H9 (cell line): Measurements from ENCODE around the gene HUS1B. TPM values are rescaled to one million over a fixed set of nuclear protein-coding genes. Genes with fewer than 3 reads are reported as not detected.

Experiments used
- DNase-seq: peaks from one replicate; pipeline ENCODE4 v3.0.0-alpha.2; 2017
- H2AFZ ChIP-seq: one replicate; pipeline ENCODE4 v1.6.1; 2013; ENCODE audit warnings: mild to moderate bottlenecking, low read length, control low read depth, moderate library complexity
- H2AK5ac ChIP-seq: 2 replicates; pipeline ENCODE4 v1.6.1; 2013; ENCODE audit warnings: low read length, control low read depth, mixed read lengths; ENCODE audit not compliant: insufficient read length
- H2BK120ac ChIP-seq: one replicate; pipeline ENCODE4 v1.6.1; 2013; ENCODE audit warnings: low read depth, mild to moderate bottlenecking, low read length, control low read depth, inconsistent platforms; ENCODE audit not compliant: poor library complexity, severe bottlenecking
- H2BK12ac ChIP-seq: 2 replicates; pipeline ENCODE4 v1.6.1; 2013; ENCODE audit warnings: low read length, control low read depth, mixed read lengths, low read depth; ENCODE audit not compliant: insufficient read length
- H2BK15ac ChIP-seq: 2 replicates; pipeline ENCODE4 v1.6.1; 2013; ENCODE audit warnings: low read depth, low read length, control low read depth
- H2BK20ac ChIP-seq: one replicate; pipeline ENCODE4 v1.6.1; 2013; ENCODE audit warnings: low read depth, mild to moderate bottlenecking, low read length, control low read depth, inconsistent platforms; ENCODE audit not compliant: poor library complexity, severe bottlenecking
- H2BK5ac ChIP-seq: 2 replicates; pipeline ENCODE4 v1.6.1; 2013; ENCODE audit warnings: low read length, control low read depth, mixed read lengths; ENCODE audit not compliant: insufficient read length
- H3K14ac ChIP-seq: 2 replicates; pipeline ENCODE4 v1.6.1; 2013; ENCODE audit warnings: low read length, control low read depth; ENCODE audit not compliant: insufficient read depth
- H3K18ac ChIP-seq: 2 replicates; pipeline ENCODE4 v1.6.1; 2013; ENCODE audit warnings: low read depth, mild to moderate bottlenecking, mixed read lengths, low read length, control low read depth; ENCODE audit not compliant: insufficient read length
- H3K23ac ChIP-seq: 2 replicates; pipeline ENCODE4 v1.6.1; 2013; ENCODE audit warnings: low read length, control low read depth, mixed read lengths, low read depth; ENCODE audit not compliant: insufficient read length
- H3K23me2 ChIP-seq: 2 replicates; pipeline ENCODE4 v1.6.1; 2013; ENCODE audit warnings: low read depth, mild to moderate bottlenecking, mixed read lengths, low read length, control low read depth; ENCODE audit not compliant: insufficient read length, poor library complexity, severe bottlenecking
- H3K27ac ChIP-seq: 2 replicates; pipeline ENCODE4 v1.5.1; 2013; ENCODE audit warnings: low read length, control low read depth, mixed read lengths, low read depth; ENCODE audit not compliant: insufficient read length
- H3K27me3 ChIP-seq: 2 replicates; pipeline ENCODE4 v1.6.1; 2013; ENCODE audit warnings: low read length, control low read depth, inconsistent platforms; ENCODE audit not compliant: insufficient read depth
- H3K4ac ChIP-seq: 2 replicates; pipeline ENCODE4 v1.6.1; 2013; ENCODE audit warnings: low read depth, mild to moderate bottlenecking, control low read depth, inconsistent platforms, low read length, moderate library complexity
- H3K4me1 ChIP-seq: 2 replicates; pipeline ENCODE4 v1.6.1; 2013; ENCODE audit warnings: low read length, control low read depth, inconsistent platforms; ENCODE audit not compliant: insufficient read depth
- H3K4me2 ChIP-seq: 2 replicates; pipeline ENCODE4 v1.6.1; 2013; ENCODE audit warnings: low read length, control low read depth, mixed read lengths; ENCODE audit not compliant: insufficient read length, insufficient read depth
- H3K56ac ChIP-seq: 2 replicates; pipeline ENCODE4 v1.6.1; 2013; ENCODE audit warnings: low read depth, mild to moderate bottlenecking, mixed read lengths, low read length, control low read depth; ENCODE audit not compliant: insufficient read length
- H3K79me1 ChIP-seq: 2 replicates; pipeline ENCODE4 v1.6.1; 2013; ENCODE audit warnings: low read depth, mild to moderate bottlenecking, moderate library complexity, low read length, control low read depth, inconsistent platforms; ENCODE audit not compliant: insufficient read depth, poor library complexity, severe bottlenecking
- H3K79me2 ChIP-seq: 2 replicates; pipeline ENCODE4 v1.6.1; 2013; ENCODE audit warnings: low read length, control low read depth, inconsistent platforms; ENCODE audit not compliant: insufficient read depth
- H3K9ac ChIP-seq: 2 replicates; pipeline ENCODE4 v1.6.1; 2013; ENCODE audit warnings: low read length, control low read depth, mixed read lengths; ENCODE audit not compliant: insufficient read length; ENCODE audit errors: extremely low read depth
- H3K9me3 ChIP-seq: one replicate; pipeline ENCODE4 v1.6.1; 2013; ENCODE audit warnings: low read depth, low read length, inconsistent platforms; ENCODE audit not compliant: control insufficient read depth
- H3T11ph ChIP-seq: one replicate; pipeline ENCODE4 v1.6.1; 2013; ENCODE audit warnings: mild to moderate bottlenecking, low read length, control low read depth, inconsistent platforms
- H4K20me1 ChIP-seq: one replicate; pipeline ENCODE4 v1.6.1; 2013; ENCODE audit not compliant: control insufficient read depth, insufficient read length, insufficient read depth
- H4K5ac ChIP-seq: 2 replicates; pipeline ENCODE4 v1.6.1; 2013; ENCODE audit warnings: low read depth, mild to moderate bottlenecking, mixed read lengths, low read length, control low read depth; ENCODE audit not compliant: insufficient read length
- H4K8ac ChIP-seq: replicated peaks from 2 replicates; pipeline ENCODE4 v1.6.1; 2013; ENCODE audit warnings: low read length, control low read depth, mixed read lengths, low read depth; ENCODE audit not compliant: insufficient read length
- H4K91ac ChIP-seq: 2 replicates; pipeline ENCODE4 v1.6.1; 2013; ENCODE audit warnings: low read depth, mild to moderate bottlenecking, moderate library complexity, mixed read lengths, low read length, control low read depth; ENCODE audit not compliant: insufficient read length
- H3K27ac Mint-ChIP-seq, 3 experiments: 2 replicates in 2 of 3; 3 replicates in 1 of 3; pipeline ENCODE4 v1.8.0; 2020 to 2021; ENCODE audit warnings: mixed read lengths in 3 of 3, mild to moderate bottlenecking in 1 of 3, moderate library complexity in 1 of 3
- H3K27me3 Mint-ChIP-seq: 2 replicates; pipeline ENCODE4 v1.8.0; 2021; ENCODE audit warnings: low read depth, mild to moderate bottlenecking, moderate library complexity, mixed read lengths
- H3K36me3 Mint-ChIP-seq, 3 experiments: 2 replicates in 2 of 3; 3 replicates in 1 of 3; pipeline ENCODE4 v1.8.0; 2020 to 2021; ENCODE audit warnings: low read depth in 3 of 3, mixed read lengths in 3 of 3; ENCODE audit not compliant: insufficient read depth in 1 of 3
- H3K4me1 Mint-ChIP-seq, 2 experiments: 2 replicates each; pipeline ENCODE4 v1.8.0; 2020; ENCODE audit warnings: mixed read lengths in 2 of 2
- H3K4me3 Mint-ChIP-seq, 2 experiments: 2 replicates in 1 of 2; 3 replicates in 1 of 2; pipeline ENCODE4 v1.8.0; 2020 to 2021; ENCODE audit warnings: mild to moderate bottlenecking in 2 of 2, mixed read lengths in 2 of 2, moderate library complexity in 1 of 2
- H3K9me3 Mint-ChIP-seq, 2 experiments: 2 replicates in 1 of 2; 3 replicates in 1 of 2; pipeline ENCODE4 v1.8.0; 2020; ENCODE audit warnings: mild to moderate bottlenecking in 2 of 2, mixed read lengths in 2 of 2, moderate library complexity in 1 of 2
- CTCF ChIP-seq: fragments of 200-600 bp; sonication (generic); conservative IDR thresholded peaks from 3 replicates; pipeline ENCODE4 v1.8.0; 2021; ENCODE audit warnings: antibody characterized with exemption, mild to moderate bottlenecking
- WGBS: extraction: QIAGEN DNeasy Blood & Tissue Kit; methylation state at CpG from one replicate; pipeline ENCODE4 v1.1.7; 2013; ENCODE audit warnings: missing lambda C conversion rate, low lambda C conversion rate, mixed read lengths; ENCODE audit not compliant: insufficient read length; ENCODE audit errors: extremely low coverage; 5-methylcytosine and 5-hydroxymethylcytosine counted together
- total RNA-seq: library from RNA; stranded (reverse); gene quantifications from 2 replicates; pipeline ENCODE4 v1.2.1, GENCODE V29; 2021

Gene HUS1B
- total RNA-seq, 1 experiment from 2014 or later: 0.96 TPM

- Histone ChIP-seq H4K20me1 (no peaks in the 10 kb centered on the region), H3K27ac (no peak overlapping the region), H2AK5ac (no peak overlapping the region), H4K91ac (no peak overlapping the region), H3K9ac (no peak overlapping the region), H3K4ac (no peak overlapping the region), H3K27me3 (no peaks in the 10 kb centered on the region), H3T11ph (no peak overlapping the region), H3K23ac (no peak overlapping the region), H4K8ac (no peak overlapping the region), H3K4me2 (no peak overlapping the region), H3K4me1 (peaks cover 8% of the 10 kb centered on the region), H3K23me2 (no peaks in the 10 kb centered on the region), H2BK5ac (no peak overlapping the region), H2BK120ac (no peak overlapping the region), H3K18ac (no peak overlapping the region), H2AFZ (no peak overlapping the region), H2BK20ac (no peak overlapping the region), H2BK12ac (no peak overlapping the region), H3K56ac (no peak overlapping the region), H3K79me1 (no peaks in the 10 kb centered on the region), H2BK15ac (no peak overlapping the region), H4K5ac (no peak overlapping the region), H3K79me2 (no peaks in the 10 kb centered on the region), H3K9me3 (no peaks in the 10 kb centered on the region), H3K14ac (no peak overlapping the region)
- no peak overlapping the region for H3K4me3 Mint-ChIP-seq
- DNase-seq: no peak
- H3K9me3 Mint-ChIP-seq: no peaks in the 10 kb centered on the region; a peak in 1 of 5 replicates
- no peak for TF ChIP-seq CTCF
- no peak overlapping the region; a peak in 1 of 7 replicates for H3K27ac Mint-ChIP-seq
- WGBS: no CpG with 5 or more reads among the region's 6 CpGs
- no peaks in the 10 kb centered on the region; the same call in 1 of the 2 replicates for H3K27me3 Mint-ChIP-seq
- H3K4me1 Mint-ChIP-seq: peaks cover 30 to 61% of the 10 kb centered on the region in 2 experiments
- H3K36me3 Mint-ChIP-seq: no peaks in the 10 kb centered on the region
Measured at GRCh38 chr6:704046-704445, 47.1 kb upstream of the HUS1B start.
